WTC11 (cell line): ENCODE measurements around the gene CARD6.

Experiments used
- CREB1 ChIP-seq: sonication (generic); formaldehyde crosslinking; IDR thresholded peaks from 2 replicates; pipeline ENCODE4 v1.8.0; 2023; ENCODE audit warnings: mild to moderate bottlenecking, missing genetic modification reagents
- CTCF ChIP-seq: fragments of 200-600 bp; IDR thresholded peaks from 2 replicates; pipeline ENCODE4 v1.8.0; 2022; ENCODE audit warnings: antibody characterized with exemption
- MAX ChIP-seq: sonication (generic); formaldehyde crosslinking; IDR thresholded peaks from 2 replicates; pipeline ENCODE4 v1.8.0; 2022; ENCODE audit warnings: mild to moderate bottlenecking, missing genetic modification reagents
- NR1H2 ChIP-seq: sonication (generic); formaldehyde crosslinking; IDR thresholded peaks from 2 replicates; pipeline ENCODE4 v1.9.0; 2021; ENCODE audit warnings: mild to moderate bottlenecking, moderate library complexity, missing genetic modification reagents
- NR2C2 ChIP-seq: sonication (generic); formaldehyde crosslinking; IDR thresholded peaks from 2 replicates; pipeline ENCODE4 v1.8.0; 2022; ENCODE audit warnings: mild to moderate bottlenecking, missing genetic modification reagents
- PRDM15 ChIP-seq: sonication (generic); formaldehyde crosslinking; IDR thresholded peaks from 2 replicates; pipeline ENCODE4 v1.8.0; 2022; ENCODE audit warnings: missing genetic modification reagents
- SOX15 ChIP-seq: fragments of 250-450 bp; sonication (Bioruptor Pico); IDR thresholded peaks from 2 replicates; pipeline ENCODE4 v1.9.0; 2021; ENCODE audit warnings: mild to moderate bottlenecking
- TEAD4 ChIP-seq: sonication (generic); formaldehyde crosslinking; IDR thresholded peaks from 2 replicates; pipeline ENCODE4 v1.8.0; 2022; ENCODE audit warnings: mild to moderate bottlenecking, missing genetic modification reagents
- USF2 ChIP-seq: sonication (generic); formaldehyde crosslinking; IDR thresholded peaks from 2 replicates; pipeline ENCODE4 v1.8.1; 2023; ENCODE audit warnings: mild to moderate bottlenecking, missing genetic modification reagents, moderate library complexity

- TF ChIP-seq USF2 (CRISPR knock-in tag) (no peak), TEAD4 (CRISPR knock-in tag) (no peak), SOX15 (CRISPR knock-in tag) (no peak), CREB1 (CRISPR knock-in tag) (no peak), CTCF (no peak), PRDM15 (no peak), NR2C2 (CRISPR knock-in tag) (no peak), NR1H2 (CRISPR knock-in tag) (no peak), MAX (CRISPR knock-in tag) (no peak)
These were observed 6.4 kb downstream of the CARD6 start for GRCh38 chr5:40847525-40847924.
